Prostate gland (tissue), 2 donors: ENCODE measurements around the gene INTS2. TPM values are rescaled to one million over a fixed set of nuclear protein-coding genes. Genes with fewer than 3 reads are reported as not detected.
"Not testable (repeated sequence)": the region's sequence is repeated elsewhere in the genome, so short reads cannot be mapped to it uniquely, and the experiment has no call there.

Source experiments
- DNase-seq: peaks from one replicate; pipeline ENCODE4 v3.0.0-alpha.2; 2019; ENCODE audit warnings: low spot score
- H3K27ac ChIP-seq, 2 donors: fragments of 200-600 bp; sonication (generic); 2 replicates each; pipeline ENCODE4 v1.5.1; 2017 to 2019
- H3K27me3 ChIP-seq: fragments of 200-600 bp; sonication (generic); replicated peaks from 2 replicates; pipeline ENCODE4 v1.5.1; 2019; ENCODE audit not compliant: insufficient read depth
- H3K36me3 ChIP-seq, 2 donors: fragments of 200-600 bp; sonication (generic); 1 replicate in 1 of 2; 2 replicates in 1 of 2; pipeline versions ENCODE4 v1.5.1 to v1.8.1; 2017 to 2019
- H3K4me1 ChIP-seq: fragments of 200-600 bp; sonication (generic); replicated peaks from 2 replicates; pipeline ENCODE4 v1.5.1; 2019
- H3K4me3 ChIP-seq, 2 donors: fragments of 200-600 bp; sonication (generic); 2 replicates each; pipeline ENCODE4 v1.5.1; 2017 to 2019
- H3K9me3 ChIP-seq: fragments of 200-600 bp; sonication (generic); 2 replicates; pipeline ENCODE4 v1.5.1; 2017
- POLR2A ChIP-seq: fragments of 450-650 bp; IDR thresholded peaks from one replicate; pipeline ENCODE4 v1.6.1; 2016; ENCODE audit warnings: antibody characterized with exemption, mild to moderate bottlenecking
- POLR2AphosphoS5 ChIP-seq: sonication (generic); formaldehyde crosslinking; IDR thresholded peaks from one replicate; pipeline ENCODE4 v1.6.1; 2017; ENCODE audit warnings: antibody characterized with exemption
- WGBS: methylation state at CpG from one replicate; pipeline ENCODE4 v1.1.5; 2018; 5-methylcytosine and 5-hydroxymethylcytosine counted together
- intact Hi-C: fragments of 100-400 bp; cut with DNase I; formaldehyde crosslinking; loops from one replicate; pipeline ENCODE4 v1.14.2; 2022
- total RNA-seq, 2 donors: library from RNA; depleted of rRNA; stranded (reverse); fragments of >200 nt; gene quantifications; one replicate each; pipeline ENCODE4 v1.1.0, GENCODE V29; 2016
- TF ChIP-seq, protein P1 (sequence below), 4 experiments: fragments of 200-600 bp in 2 of 4; fragments of 450-650 bp in 2 of 4; sonication (generic) in 2 of 4; IDR thresholded peaks; 1 replicate in 3 of 4; 2 replicates in 1 of 4; pipeline ENCODE4 v1.5.1; 2016 to 2019; ENCODE audit warnings: antibody characterized with exemption in 4 of 4, mild to moderate bottlenecking in 2 of 4, moderate library complexity in 2 of 4

INTS2 gene
- total RNA-seq, 2 donors from 2014 or later: 11.7 to 21.9 TPM

DNA sequence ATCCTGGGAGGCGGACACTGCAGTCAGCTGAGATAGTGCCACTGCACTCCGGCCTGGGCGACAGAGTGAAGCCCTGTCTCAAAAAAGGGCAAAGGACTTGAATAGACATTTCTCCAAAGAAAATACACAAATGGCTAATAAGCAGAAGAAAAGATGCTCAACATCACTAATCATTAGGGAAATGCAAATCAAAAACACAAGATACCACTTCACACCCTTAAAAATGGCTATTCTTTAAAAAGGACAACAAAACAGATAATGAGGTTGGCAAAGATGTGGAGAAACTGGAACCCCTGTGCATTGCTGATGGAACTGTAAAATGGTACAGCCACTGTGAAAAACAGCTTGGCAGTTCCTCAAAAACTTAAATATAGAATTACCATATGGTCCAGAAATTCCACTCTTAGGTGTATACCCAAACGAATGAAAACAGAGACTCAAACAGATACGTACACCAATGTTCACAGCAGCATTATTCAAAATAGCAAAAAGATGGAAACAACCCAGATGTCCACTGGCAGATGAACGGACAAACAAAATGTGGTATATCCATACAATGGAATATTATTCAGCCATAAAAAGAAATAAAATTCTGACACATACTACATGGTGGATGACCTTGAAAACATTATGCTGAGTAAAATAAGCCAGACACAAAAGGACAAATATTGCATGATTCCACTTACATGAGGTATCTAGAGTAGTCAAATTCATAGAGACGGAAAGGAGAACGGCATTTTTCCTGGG, 100.0 kb downstream of the INTS2 start:
- no peak for TF ChIP-seq POLR2AphosphoS5
- TF ChIP-seq, protein P1, sequence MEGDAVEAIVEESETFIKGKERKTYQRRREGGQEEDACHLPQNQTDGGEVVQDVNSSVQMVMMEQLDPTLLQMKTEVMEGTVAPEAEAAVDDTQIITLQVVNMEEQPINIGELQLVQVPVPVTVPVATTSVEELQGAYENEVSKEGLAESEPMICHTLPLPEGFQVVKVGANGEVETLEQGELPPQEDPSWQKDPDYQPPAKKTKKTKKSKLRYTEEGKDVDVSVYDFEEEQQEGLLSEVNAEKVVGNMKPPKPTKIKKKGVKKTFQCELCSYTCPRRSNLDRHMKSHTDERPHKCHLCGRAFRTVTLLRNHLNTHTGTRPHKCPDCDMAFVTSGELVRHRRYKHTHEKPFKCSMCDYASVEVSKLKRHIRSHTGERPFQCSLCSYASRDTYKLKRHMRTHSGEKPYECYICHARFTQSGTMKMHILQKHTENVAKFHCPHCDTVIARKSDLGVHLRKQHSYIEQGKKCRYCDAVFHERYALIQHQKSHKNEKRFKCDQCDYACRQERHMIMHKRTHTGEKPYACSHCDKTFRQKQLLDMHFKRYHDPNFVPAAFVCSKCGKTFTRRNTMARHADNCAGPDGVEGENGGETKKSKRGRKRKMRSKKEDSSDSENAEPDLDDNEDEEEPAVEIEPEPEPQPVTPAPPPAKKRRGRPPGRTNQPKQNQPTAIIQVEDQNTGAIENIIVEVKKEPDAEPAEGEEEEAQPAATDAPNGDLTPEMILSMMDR (IDR thresholded peaks at IDR 0.05): no peak
- no peaks in the 10 kb centered on the region for H3K27me3 ChIP-seq
- no peaks in the 10 kb centered on the region for H3K9me3 ChIP-seq
- intact Hi-C loops: no loop called here
- no peaks in the 10 kb centered on the region for H3K4me1 ChIP-seq
- H3K27ac ChIP-seq: no peak overlapping the region
- DNase-seq: no peak
- no peaks in the 10 kb centered on the region for H3K36me3 ChIP-seq
- H3K4me3 ChIP-seq: no peak overlapping the region
- WGBS: 97% methylated on average over 8 of the region's 8 CpGs

DNA sequence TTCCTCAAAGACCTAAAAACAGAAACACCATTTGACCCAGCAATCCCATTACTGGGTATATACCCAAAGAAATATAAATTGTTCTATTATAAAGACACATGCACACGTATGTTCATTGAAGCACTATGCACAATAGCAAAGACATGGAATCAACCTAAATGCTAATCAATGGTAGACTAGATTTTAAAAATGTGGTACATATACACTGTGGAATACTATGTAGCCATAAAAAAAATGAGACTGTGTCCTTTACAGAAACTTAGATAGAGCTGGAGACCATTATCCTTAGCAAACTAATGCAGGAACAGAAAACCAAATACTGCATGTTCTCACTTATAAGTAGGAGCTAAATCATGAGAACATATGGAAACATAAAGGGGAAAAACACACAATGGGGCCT, 100.9 kb downstream of the INTS2 start:
- WGBS: 95% methylated on average over 1 of the region's 1 CpG
- intact Hi-C loops, DNase-seq, H3K27me3 ChIP-seq, H3K27ac ChIP-seq, H3K4me1 ChIP-seq, H3K36me3 ChIP-seq, H3K9me3 ChIP-seq, H3K4me3 ChIP-seq: not testable (repeated sequence)

GRCh38 chr17:61826198-61826597, 101.6 kb downstream of the INTS2 start:
- H3K27ac ChIP-seq, H3K36me3 ChIP-seq, H3K4me1 ChIP-seq, H3K9me3 ChIP-seq, H3K4me3 ChIP-seq, H3K27me3 ChIP-seq, DNase-seq, intact Hi-C loops: not testable (repeated sequence)
- 81% methylated on average over 2 of the region's 2 CpGs for WGBS

DNA sequence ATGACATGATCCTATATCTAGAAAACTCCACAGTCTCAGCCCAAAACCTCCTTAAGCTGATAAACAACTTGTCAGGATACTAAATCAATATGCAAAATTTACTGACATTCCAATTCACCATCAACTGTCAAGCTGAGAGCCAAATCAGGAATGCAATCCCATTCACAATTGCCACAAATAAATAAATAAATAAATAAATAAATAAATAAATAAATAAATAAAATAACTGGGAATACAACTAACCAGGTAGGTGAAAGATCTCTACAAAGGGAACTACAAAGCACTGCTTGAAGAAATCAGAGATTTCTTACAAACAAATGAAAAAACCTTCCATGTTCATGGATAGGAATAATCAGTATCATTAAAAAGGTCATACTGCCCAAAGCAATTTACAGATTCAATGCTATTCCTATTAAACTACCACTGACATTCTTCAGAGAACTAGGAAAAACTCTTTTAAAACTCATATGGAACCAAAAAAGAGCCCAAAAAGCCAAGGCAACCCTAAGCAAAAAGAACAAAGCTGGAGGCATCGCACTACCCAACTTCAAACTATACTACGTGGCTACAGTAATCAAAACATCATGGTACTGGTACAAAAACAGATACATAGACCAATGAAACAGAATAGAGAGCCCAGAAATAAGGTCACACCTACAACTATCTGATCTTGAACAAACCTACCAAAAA, 102.2 kb downstream of the INTS2 start:
- intact Hi-C loops: no loop called here
- no peaks in the 10 kb centered on the region for H3K9me3 ChIP-seq
- DNase-seq: no peak
- no peaks in the 10 kb centered on the region for H3K27me3 ChIP-seq
- no peaks in the 10 kb centered on the region for H3K36me3 ChIP-seq
- no peak overlapping the region for H3K27ac ChIP-seq
- 94% methylated on average over 2 of the region's 2 CpGs for WGBS
- H3K4me1 ChIP-seq: no peaks in the 10 kb centered on the region
- TF ChIP-seq POLR2AphosphoS5 (no peak), POLR2A (no peak)
- TF ChIP-seq, protein P1 (IDR thresholded peaks at IDR 0.05): no peak
- no peak overlapping the region for H3K4me3 ChIP-seq

DNA sequence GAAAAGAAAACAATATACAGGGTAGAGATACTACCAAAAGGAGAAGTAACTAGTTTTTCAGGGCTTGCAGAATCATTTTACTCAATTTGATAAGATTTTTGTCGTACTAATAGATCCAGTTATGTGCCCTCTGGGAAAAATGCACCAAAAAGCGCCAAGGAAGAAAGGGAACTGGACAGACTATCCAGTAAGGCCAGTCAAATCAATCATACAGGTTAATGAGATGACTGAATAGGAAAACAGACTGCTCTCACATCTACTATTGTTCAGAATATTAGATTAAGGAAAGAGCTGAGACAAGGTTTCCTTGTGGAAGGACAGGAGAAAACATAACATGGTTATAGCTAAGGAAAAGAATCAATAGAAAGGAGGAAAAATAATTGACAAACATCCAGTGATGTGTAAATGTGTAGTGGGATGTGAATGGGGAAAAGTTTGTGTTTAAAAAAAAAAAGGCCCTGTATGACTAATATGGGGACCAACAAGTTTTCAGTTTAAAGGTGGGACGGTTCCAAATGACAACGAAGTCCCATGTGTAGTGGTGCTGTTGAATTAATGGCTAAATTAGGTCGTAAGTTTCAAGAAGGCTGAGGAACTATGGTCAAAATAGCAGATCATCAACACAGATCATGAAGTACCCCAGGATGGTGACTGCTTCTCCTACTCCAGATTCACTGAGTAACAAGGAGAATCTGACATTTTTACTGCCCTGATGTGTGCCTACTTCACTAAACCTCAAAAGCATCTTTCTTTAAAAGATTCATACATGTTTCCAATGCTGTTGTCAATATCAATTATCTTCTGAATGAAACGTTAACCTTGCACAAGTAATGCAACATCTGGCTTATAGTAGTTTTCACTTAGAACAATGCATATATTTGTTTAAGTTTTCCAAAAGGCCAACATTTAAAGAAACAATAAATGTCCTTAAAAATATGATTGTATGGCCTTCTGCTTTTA, 105.2 kb downstream of the INTS2 start:
- no peaks in the 10 kb centered on the region for H3K9me3 ChIP-seq
- 89% methylated on average over 6 of the region's 6 CpGs for WGBS
- no peak overlapping the region for H3K27ac ChIP-seq
- DNase-seq: no peak
- intact Hi-C loops: no loop called here
- no peaks in the 10 kb centered on the region for H3K4me1 ChIP-seq
- H3K27me3 ChIP-seq: no peaks in the 10 kb centered on the region
- H3K36me3 ChIP-seq: no peaks in the 10 kb centered on the region
- TF ChIP-seq POLR2A: no peak
- TF ChIP-seq, protein P1 (IDR thresholded peaks at IDR 0.05): no peak
- no peak for TF ChIP-seq POLR2AphosphoS5
- H3K4me3 ChIP-seq: no peak overlapping the region
